ENCODE data around the gene AMTN. TPM values are rescaled to one million over a fixed set of nuclear protein-coding genes. Genes with fewer than 3 reads are reported as not detected.

The AMTN gene
- total RNA-seq, 4 donors from 2014 or later: 1.2 TPM; not detected in 3

DNA sequence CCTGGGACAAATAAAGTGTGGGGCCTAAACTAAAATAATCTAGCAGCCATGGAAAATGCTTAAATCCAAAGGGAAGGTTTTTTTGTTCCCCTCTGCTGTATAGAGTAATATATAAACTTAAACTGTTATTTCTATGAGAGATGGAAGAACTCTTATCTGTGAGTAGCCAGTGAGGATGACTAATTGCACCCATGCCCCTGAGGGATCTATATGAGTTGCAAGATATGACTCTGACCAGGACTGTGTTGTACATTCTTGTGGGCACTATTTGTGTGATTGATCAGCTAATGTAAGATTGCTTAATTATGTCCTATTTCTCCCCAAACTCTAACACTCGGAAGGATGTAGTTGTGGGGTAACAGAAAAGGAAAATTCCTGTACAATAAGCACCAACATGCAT, 38.5 kb downstream of the AMTN start:
- no peak for ATAC-seq
- Histone ChIP-seq H3K4me1 (peaks cover 0 to 8% (median 0%) of the 10 kb centered on the region in 3 donors), H3K4me3 (no peak overlapping the region), H3K27ac (no peak overlapping the region), H3K9me3 (no peaks in the 10 kb centered on the region), H3K36me3 (no peaks in the 10 kb centered on the region), H3K27me3 (no peaks in the 10 kb centered on the region)
- TF ChIP-seq EP300 (IDR thresholded peaks at IDR 0.05) (no peak), POLR2A (IDR thresholded peaks at IDR 0.05) (no peak), POLR2AphosphoS5 (IDR thresholded peaks at IDR 0.05) (no peak)
- TF ChIP-seq, protein P1, sequence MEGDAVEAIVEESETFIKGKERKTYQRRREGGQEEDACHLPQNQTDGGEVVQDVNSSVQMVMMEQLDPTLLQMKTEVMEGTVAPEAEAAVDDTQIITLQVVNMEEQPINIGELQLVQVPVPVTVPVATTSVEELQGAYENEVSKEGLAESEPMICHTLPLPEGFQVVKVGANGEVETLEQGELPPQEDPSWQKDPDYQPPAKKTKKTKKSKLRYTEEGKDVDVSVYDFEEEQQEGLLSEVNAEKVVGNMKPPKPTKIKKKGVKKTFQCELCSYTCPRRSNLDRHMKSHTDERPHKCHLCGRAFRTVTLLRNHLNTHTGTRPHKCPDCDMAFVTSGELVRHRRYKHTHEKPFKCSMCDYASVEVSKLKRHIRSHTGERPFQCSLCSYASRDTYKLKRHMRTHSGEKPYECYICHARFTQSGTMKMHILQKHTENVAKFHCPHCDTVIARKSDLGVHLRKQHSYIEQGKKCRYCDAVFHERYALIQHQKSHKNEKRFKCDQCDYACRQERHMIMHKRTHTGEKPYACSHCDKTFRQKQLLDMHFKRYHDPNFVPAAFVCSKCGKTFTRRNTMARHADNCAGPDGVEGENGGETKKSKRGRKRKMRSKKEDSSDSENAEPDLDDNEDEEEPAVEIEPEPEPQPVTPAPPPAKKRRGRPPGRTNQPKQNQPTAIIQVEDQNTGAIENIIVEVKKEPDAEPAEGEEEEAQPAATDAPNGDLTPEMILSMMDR (IDR thresholded peaks at IDR 0.05): no peak
- 70 to 100% methylated on average over 1 of the region's 1 CpG for WGBS, 2 donors (ENCODE audit: low coverage in 1 of 2)

DNA sequence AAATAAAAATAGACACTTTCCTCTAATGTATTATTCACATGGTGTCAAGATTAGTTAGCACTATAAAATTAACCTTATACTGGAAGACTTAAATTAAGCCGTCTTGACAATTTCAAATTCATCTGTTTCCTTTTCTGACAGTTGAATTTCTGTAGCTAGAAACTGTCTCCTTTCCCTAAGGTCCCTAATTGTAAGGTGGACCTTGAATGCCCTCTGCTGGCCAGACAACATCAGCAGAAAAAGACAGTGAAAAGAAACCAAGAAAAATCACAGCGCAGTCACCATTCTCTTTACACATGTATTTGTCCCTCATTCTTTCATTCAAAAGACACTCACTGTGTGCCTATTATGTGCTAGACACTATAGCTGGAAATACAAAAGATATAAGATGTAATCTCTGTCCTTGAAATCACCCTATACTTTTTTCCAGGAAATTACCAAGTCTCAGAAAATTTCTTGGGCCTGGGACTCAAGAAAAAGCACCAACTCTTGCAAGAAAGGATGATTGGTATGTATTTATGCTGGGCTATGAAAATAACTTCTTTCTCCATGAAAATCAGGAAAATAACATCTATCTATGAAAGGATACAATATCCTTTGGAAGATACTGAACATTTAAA, 41.0 kb downstream of the AMTN start:
- Histone ChIP-seq H3K27me3 (no peaks in the 10 kb centered on the region), H3K4me3 (no peak overlapping the region), H3K27ac (no peak overlapping the region), H3K4me1 (peaks cover 0 to 8% (median 0%) of the 10 kb centered on the region in 3 donors), H3K36me3 (no peaks in the 10 kb centered on the region), H3K9me3 (no peaks in the 10 kb centered on the region)
- WGBS, 2 donors (ENCODE audit: low coverage in 1 of 2): 20 to 25% methylated on average over 2 of the region's 2 CpGs
- no peak for ATAC-seq
- TF ChIP-seq, protein P1 (IDR thresholded peaks at IDR 0.05): peak; percentile 24 to 72 (median 52)
- no peak for TF ChIP-seq POLR2A (IDR thresholded peaks at IDR 0.05)

DNA sequence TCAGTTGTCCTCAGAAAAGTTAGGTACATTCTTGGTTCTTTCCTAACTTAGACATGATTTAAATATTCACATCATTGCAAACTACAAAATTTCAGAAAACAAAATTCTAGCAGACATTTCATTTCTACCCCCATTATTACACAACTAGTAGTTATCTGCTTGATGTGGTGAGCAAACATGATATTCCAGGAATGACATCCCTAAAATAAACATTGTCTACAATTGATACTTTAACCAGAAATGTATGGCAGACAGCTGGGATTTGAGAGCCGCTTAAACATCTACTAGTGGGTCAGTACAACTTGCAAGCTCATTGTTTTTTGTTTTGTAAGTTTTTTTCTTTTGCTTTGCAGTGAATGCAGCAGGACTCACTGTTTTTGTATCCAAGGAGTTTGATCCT, 41.6 kb downstream of the AMTN start:
- Histone ChIP-seq H3K9me3 (no peaks in the 10 kb centered on the region), H3K36me3 (no peaks in the 10 kb centered on the region), H3K27me3 (no peaks in the 10 kb centered on the region), H3K4me3 (no peak overlapping the region), H3K27ac (no peak overlapping the region), H3K4me1 (peaks cover 0 to 8% (median 0%) of the 10 kb centered on the region in 3 donors)
- 88 to 92% methylated on average over 1 of the region's 1 CpG for WGBS, 2 donors (ENCODE audit: low coverage in 1 of 2)
- TF ChIP-seq POLR2AphosphoS5 (IDR thresholded peaks at IDR 0.05) (no peak), POLR2A (IDR thresholded peaks at IDR 0.05) (no peak), EP300 (IDR thresholded peaks at IDR 0.05) (no peak)
- TF ChIP-seq, protein P1 (IDR thresholded peaks at IDR 0.05): no peak
- no peak for ATAC-seq

DNA sequence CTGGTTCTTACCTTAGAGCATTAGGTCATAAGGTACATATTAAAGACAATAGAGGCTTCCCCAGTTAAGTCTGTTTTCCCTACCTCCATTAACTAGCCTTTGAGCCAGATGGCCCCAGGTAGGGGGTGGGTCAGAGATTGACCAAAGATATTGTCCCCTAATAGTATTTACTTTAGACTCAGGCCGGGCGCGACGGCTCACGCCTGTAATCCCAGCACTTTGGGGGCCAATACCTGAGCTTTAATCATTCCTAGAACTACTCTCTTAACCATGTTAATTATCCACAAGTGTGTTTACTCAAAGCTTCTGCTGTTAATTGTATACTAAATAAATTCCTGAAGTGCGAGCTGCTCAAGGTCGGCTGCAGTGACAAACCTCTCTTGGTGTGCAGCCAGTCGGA, 45.7 kb downstream of the AMTN start:
- ATAC-seq: no peak
- no peak overlapping the region for H3K4me3 ChIP-seq
- TF ChIP-seq, protein P1 (IDR thresholded peaks at IDR 0.05): no peak
- no peak for TF ChIP-seq EP300 (IDR thresholded peaks at IDR 0.05)
- TF ChIP-seq POLR2A (IDR thresholded peaks at IDR 0.05): no peak
- no peak for TF ChIP-seq POLR2AphosphoS5 (IDR thresholded peaks at IDR 0.05)
- peaks cover 0 to 2% (median 0%) of the 10 kb centered on the region in 3 donors for H3K4me1 ChIP-seq
- H3K9me3 ChIP-seq: no peaks in the 10 kb centered on the region
- 64 to 70% methylated on average over 3 to 8 of the region's 8 CpGs for WGBS, 2 donors (ENCODE audit: low coverage in 1 of 2)
- no peaks in the 10 kb centered on the region for H3K36me3 ChIP-seq
- no peaks in the 10 kb centered on the region for H3K27me3 ChIP-seq
- no peak overlapping the region for H3K27ac ChIP-seq

DNA sequence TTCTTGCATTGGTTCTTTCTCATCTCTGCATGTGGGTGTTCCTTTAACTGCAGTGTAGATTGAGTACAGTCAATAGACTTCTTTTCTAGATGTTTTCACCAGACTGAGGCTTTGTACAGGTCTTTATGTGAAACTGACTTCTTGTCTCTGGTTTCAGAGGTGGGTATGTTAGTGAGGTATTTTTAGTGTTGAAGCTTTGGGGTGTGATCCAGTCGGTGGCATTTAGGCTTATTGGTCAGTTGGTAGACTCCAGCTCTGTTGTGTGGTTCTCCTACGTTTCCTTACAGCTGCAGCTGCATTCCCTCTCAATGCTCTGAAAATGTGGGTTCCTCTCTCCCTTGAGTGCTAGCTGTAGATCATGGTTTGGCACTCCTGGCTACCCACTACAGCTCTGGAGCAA, 52.4 kb downstream of the AMTN start:
- no peak overlapping the region for H3K27ac ChIP-seq
- no peaks in the 10 kb centered on the region for H3K36me3 ChIP-seq
- TF ChIP-seq, protein P1 (IDR thresholded peaks at IDR 0.05): no peak
- TF ChIP-seq POLR2AphosphoS5 (IDR thresholded peaks at IDR 0.05): no peak
- TF ChIP-seq EP300 (IDR thresholded peaks at IDR 0.05): no peak
- TF ChIP-seq POLR2A (IDR thresholded peaks at IDR 0.05): no peak
- H3K9me3 ChIP-seq: no peaks in the 10 kb centered on the region
- H3K27me3 ChIP-seq: no peaks in the 10 kb centered on the region
- H3K4me1 ChIP-seq: no peaks in the 10 kb centered on the region
- WGBS, 2 donors (ENCODE audit: low coverage in 1 of 2): 85% methylated on average over 2 of the region's 2 CpGs; no CpG with 5 or more reads in 1 of the 2 donors
- no peak overlapping the region for H3K4me3 ChIP-seq
- ATAC-seq: no peak

Data from gastroesophageal sphincter (tissue), 4 donors.